Endothelial cell of umbilical vein (primary cell): ENCODE measurements around the gene PNPO. TPM values are rescaled to one million over a fixed set of nuclear protein-coding genes. Genes with fewer than 3 reads are reported as not detected.

Experiments
- BruUV-seq: library from RNA; stranded (reverse); fragments of 400-500 nt; replicated peaks from 2 replicates; lab custom pipeline; 2021; lab: Mats Ljungman, UMichigan
- CTCF ChIA-PET: fragments of 300-600, 350-600 bp; sonication (Branson Sonifier 250); formaldehyde crosslinking; loops from one replicate; lab custom pipeline; 2021; ENCODE audit warnings: antibody characterized with exemption, inconsistent platforms; lab: Charles Lee
- POLR2A ChIA-PET: fragments of 300-600, 350-600 bp; sonication (Branson Sonifier 250); formaldehyde crosslinking; loops from one replicate; lab custom pipeline; 2021; ENCODE audit warnings: antibody characterized with exemption, inconsistent platforms; lab: Charles Lee
- DNase-seq: peaks from one replicate; pipeline ENCODE4 v3.0.0-alpha.2; 2011; ENCODE audit warnings: low read depth, low spot score
- FAIRE-seq: peaks from 2 replicates; lab custom pipeline; 2011; peaks lifted over from hg19 to GRCh38; lab: Jason Lieb, UNC
- H2AFZ ChIP-seq: 2 replicates; pipeline ENCODE4 v1.6.0; 2012; ENCODE audit warnings: low read depth, low read length, control low read depth, inconsistent platforms
- H3K27ac ChIP-seq: 2 replicates; pipeline ENCODE4 v1.5.1; 2011; ENCODE audit warnings: low read depth, mild to moderate bottlenecking, control low read depth, low read length, moderate library complexity; ENCODE audit not compliant: insufficient read depth
- H3K27me3 ChIP-seq, 2 experiments: 2 replicates each; pipeline versions ENCODE4 v1.6.0 to v1.6.1; 2011; ENCODE audit warnings: low read length in 2 of 2, mixed read lengths in 1 of 2; ENCODE audit not compliant: control insufficient read depth in 2 of 2, insufficient read depth in 2 of 2
- H3K36me3 ChIP-seq, 2 experiments: 2 replicates in 1 of 2; 3 replicates in 1 of 2; pipeline ENCODE4 v1.5.1; 2011; ENCODE audit warnings: low read length in 2 of 2, mild to moderate bottlenecking in 1 of 2, moderate library complexity in 1 of 2; ENCODE audit not compliant: control insufficient read depth in 2 of 2, insufficient read depth in 2 of 2; ENCODE audit errors: extremely low read depth in 1 of 2
- H3K4me1 ChIP-seq: 3 replicates; pipeline ENCODE4 v1.5.1; 2011; ENCODE audit warnings: mild to moderate bottlenecking, low read length; ENCODE audit not compliant: control insufficient read depth, insufficient read depth; ENCODE audit errors: extremely low read depth
- H3K4me2 ChIP-seq: 2 replicates; pipeline ENCODE4 v1.6.1; 2011; ENCODE audit warnings: low read length, control low read depth, mixed read lengths; ENCODE audit not compliant: insufficient read depth
- H3K4me3 ChIP-seq, 3 experiments: fragments of 200-600 bp in 1 of 3; sonication (generic), shearing (Covaris generic) in 1 of 3; replicated peaks in 1 of 3; 2 replicates each; pipeline ENCODE4 v1.5.1; 2011 to 2016; ENCODE audit warnings: control low read depth in 3 of 3, low read length in 3 of 3, mild to moderate bottlenecking in 2 of 3, inconsistent platforms in 1 of 3, low read depth in 1 of 3, moderate library complexity in 1 of 3; ENCODE audit not compliant: insufficient read depth in 1 of 3
- H3K79me2 ChIP-seq: 2 replicates; pipeline ENCODE4 v1.6.0; 2012; ENCODE audit warnings: low read length, inconsistent platforms; ENCODE audit not compliant: control insufficient read depth, insufficient read depth
- H3K9ac ChIP-seq: replicated peaks from 2 replicates; pipeline ENCODE3; 2011; ENCODE audit warnings: low read length, control low read depth; ENCODE audit not compliant: insufficient read depth; ENCODE audit errors: extremely low read depth
- H3K9me1 ChIP-seq: replicated peaks from 3 replicates; pipeline ENCODE4 v1.6.0; 2011; ENCODE audit warnings: mild to moderate bottlenecking, low read length; ENCODE audit not compliant: control insufficient read depth, insufficient read depth; ENCODE audit errors: extremely low read depth
- H3K9me3 ChIP-seq: replicated peaks from 2 replicates; pipeline ENCODE4 v1.5.1; 2012; ENCODE audit warnings: low read length, inconsistent platforms; ENCODE audit not compliant: control insufficient read depth, insufficient read depth
- H4K20me1 ChIP-seq: replicated peaks from 2 replicates; pipeline ENCODE3; 2011; ENCODE audit warnings: mild to moderate bottlenecking, low read length; ENCODE audit not compliant: control insufficient read depth, insufficient read depth; ENCODE audit errors: extremely low read depth
- CTCF ChIP-seq, 2 donors: IDR thresholded peaks; 1 replicate in 1 of 2; 2 replicates in 1 of 2; pipeline ENCODE4 v1.5.1; 2011; ENCODE audit warnings: low read length in 2 of 2, mild to moderate bottlenecking in 2 of 2, moderate library complexity in 2 of 2, control low read depth in 1 of 2, inconsistent platforms in 1 of 2, low read depth in 1 of 2; ENCODE audit not compliant: insufficient read depth in 1 of 2; ENCODE audit errors: extremely low read depth in 1 of 2
- GATA2 ChIP-seq: IDR thresholded peaks from 2 replicates; pipeline ENCODE4 v1.7.0; 2011; ENCODE audit warnings: low read depth, mild to moderate bottlenecking, moderate library complexity, mixed read lengths, low read length; ENCODE audit not compliant: insufficient read length, insufficient read depth
- JUN ChIP-seq: IDR thresholded peaks from 2 replicates; pipeline ENCODE4 v1.6.1; 2011; ENCODE audit warnings: borderline replicate concordance, low read depth; ENCODE audit not compliant: insufficient read length, insufficient read depth
- MYC ChIP-seq: IDR thresholded peaks from one replicate; pipeline ENCODE4 v1.6.1; 2011; ENCODE audit warnings: mild to moderate bottlenecking, low read depth, low read length
- POLR2AphosphoS5 ChIP-seq: IDR thresholded peaks from 2 replicates; pipeline ENCODE4 v1.6.1; 2012; ENCODE audit warnings: low read depth, mild to moderate bottlenecking, control low read depth, low read length, moderate library complexity; ENCODE audit not compliant: insufficient read depth
- dilution Hi-C: fragments of 300-500 bp; cut with MboI; formaldehyde crosslinking; loops from one replicate; pipeline ENCODE4 v1.15.0; 2019; ENCODE audit warnings: low sequenced_read_pairs; ENCODE audit not compliant: extremely low pct_ligation_motif_present
- intact Hi-C: fragments of 100-400 bp; cut with micrococcal nuclease; formaldehyde crosslinking; loops from one replicate; pipeline ENCODE4 v1.10.0; 2022
- polyA plus RNA-seq, 4 experiments: library from polyadenylated mRNA; depleted of rRNA in 3 of 4; stranded (reverse) in 3 of 4; unstranded in 1 of 4; fragments of >200 nt; gene quantifications; 2 replicates each; pipeline versions ENCODE4 v1.2.1 to v1.2.3, GENCODE V29; 2011 to 2012; ENCODE audit warnings: missing spikeins in 1 of 4
- total RNA-seq: library from RNA; stranded (reverse); gene quantifications from 2 replicates; pipeline ENCODE4 v1.2.3, GENCODE V29; 2021

PNPO gene
- total and polyA plus RNA-seq, 2 donors (not counting 3 experiments of a cell fraction or from before 2014, with no cell fraction given), result 19.7 to 22.0 TPM

- BruUV-seq, result no TSS peak
- no peak for FAIRE-seq
- no peaks in the 10 kb centered on the region for H3K9me1 ChIP-seq
- no peak for DNase-seq
- CTCF ChIA-PET, result interaction anchor here (1.2 to 8.0 kb wide), 4 partner anchors 9 to 57 kb away, joined by 3 to 73 read pairs (median 22); partner anchors contain the start of gene CDK5RAP3
- no peak overlapping the region for H3K4me2 ChIP-seq
- no peak overlapping the region for H3K4me3 ChIP-seq
- no peaks in the 10 kb centered on the region for H3K79me2 ChIP-seq
- dilution Hi-C loops, result no loop called here
- H3K9ac ChIP-seq, result no peak overlapping the region
- no peaks in the 10 kb centered on the region for H3K9me3 ChIP-seq
- H3K36me3 ChIP-seq, result no peaks in the 10 kb centered on the region
- H4K20me1 ChIP-seq, result no peaks in the 10 kb centered on the region
- POLR2A ChIA-PET, result no interaction called here
- H2AFZ ChIP-seq, result no peak overlapping the region
- TF ChIP-seq GATA2 (no peak), MYC (no peak), JUN (no peak), POLR2AphosphoS5 (no peak), CTCF (IDR thresholded peaks at IDR 0.05; ENCODE audit: extremely low read depth in 1 of 2, insufficient read depth in 1 of 2, low read depth in 1 of 2, low read length in 2 of 2) (no peak)
- H3K4me1 ChIP-seq, result no peaks in the 10 kb centered on the region
- intact Hi-C loops, result no loop called here
- H3K27me3 ChIP-seq, result peaks cover 2 to 9% of the 10 kb centered on the region in 2 experiments
- H3K27ac ChIP-seq, result no peak overlapping the region
These were observed 20.0 kb downstream of the PNPO start for GRCh38 chr17:47961406-47961805.

- CTCF ChIA-PET, result interaction anchor here (8.0 kb wide), 1 partner anchor 15 kb away, joined by 73 read pairs; no protein-coding TSS in a partner anchor
- intact Hi-C loops, result no loop called here
- no peak for FAIRE-seq
These were observed 21.5 kb downstream of the PNPO start for GRCh38 chr17:47962901-47963300.

More at GRCh38 chr17:47962901-47963300, 21.5 kb downstream of the PNPO start:
- H3K27me3 ChIP-seq, result peaks cover 2 to 9% of the 10 kb centered on the region in 2 experiments
- no peak for DNase-seq
- TF ChIP-seq MYC, result no peak
- H3K27ac ChIP-seq, result no peak overlapping the region
- dilution Hi-C loops, result no loop called here
- no TSS peak for BruUV-seq
- H3K4me3 ChIP-seq, result no peak overlapping the region
- H4K20me1 ChIP-seq, result no peaks in the 10 kb centered on the region
- no peaks in the 10 kb centered on the region for H3K9me3 ChIP-seq
- H3K9ac ChIP-seq, result no peak overlapping the region
- no peak overlapping the region for H3K4me2 ChIP-seq
- no peaks in the 10 kb centered on the region for H3K79me2 ChIP-seq
- no peaks in the 10 kb centered on the region for H3K36me3 ChIP-seq
- H3K9me1 ChIP-seq, result no peaks in the 10 kb centered on the region
- no peak overlapping the region for H2AFZ ChIP-seq
- POLR2A ChIA-PET, result no interaction called here
- no peaks in the 10 kb centered on the region for H3K4me1 ChIP-seq
